K562 (cell line): ENCODE data around the gene ABCC1. TPM values are rescaled to one million over a fixed set of nuclear protein-coding genes. Genes with fewer than 3 reads are reported as not detected.

Experiments used
- ADNP ChIP-seq: fragments of 200-800 bp; sonication (Bioruptor generic); IDR thresholded peaks from 2 replicates; pipeline ENCODE4 v1.6.1; 2016; ENCODE audit warnings: missing genetic modification characterization, missing compliant biosample characterization
- CCNT2 ChIP-seq: IDR thresholded peaks from 2 replicates; pipeline ENCODE4 v1.6.1; 2011; ENCODE audit warnings: borderline replicate concordance, low read depth, mild to moderate bottlenecking, moderate library complexity, mixed read lengths, low read length; ENCODE audit not compliant: insufficient read length; ENCODE audit errors: extremely low read depth
- DPF2 ChIP-seq: fragments of 450-650 bp; IDR thresholded peaks from 2 replicates; pipeline ENCODE4 v1.6.1; 2016
- EP400 ChIP-seq: fragments of 450-650 bp; IDR thresholded peaks from 2 replicates; pipeline ENCODE4 v1.6.1; 2017; ENCODE audit warnings: antibody characterized with exemption, mild to moderate bottlenecking, moderate library complexity
- HMG20A ChIP-seq: fragments of 450-650 bp; formaldehyde crosslinking; conservative IDR thresholded peaks from 2 replicates; pipeline ENCODE4 v1.4.0; 2020; ENCODE audit warnings: mild to moderate bottlenecking, mixed read lengths
- HSF4 ChIP-seq: fragments of 250-450 bp; sonication (Bioruptor Pico); IDR thresholded peaks from 2 replicates; pipeline ENCODE4 v2.1.2; 2022; ENCODE audit warnings: mild to moderate bottlenecking, moderate library complexity, borderline replicate concordance
- MBD1 ChIP-seq: fragments of 250-450 bp; sonication (Bioruptor Pico); IDR thresholded peaks from 2 replicates; pipeline ENCODE4 v1.8.0; 2022; ENCODE audit warnings: inconsistent platforms
- NRF1 ChIP-seq, 2 experiments: fragments of 450-650 bp; IDR thresholded peaks in 1 of 2; conservative IDR thresholded peaks in 1 of 2; 2 replicates each; pipeline ENCODE4 v1.6.1; 2014; ENCODE audit warnings: mild to moderate bottlenecking in 2 of 2
- RHOXF2B ChIP-seq: fragments of 250-450 bp; sonication (Bioruptor Pico); conservative IDR thresholded peaks from 2 replicates; pipeline ENCODE4 v1.5.1; 2021
- TBL1XR1 ChIP-seq, 2 experiments: IDR thresholded peaks; 2 replicates each; pipeline ENCODE4 v1.6.1; 2012; ENCODE audit warnings: improper control_type of control experiment in 2 of 2, low read length in 2 of 2, mild to moderate bottlenecking in 1 of 2
- TEAD2 ChIP-seq: fragments of 450-650 bp; IDR thresholded peaks from 2 replicates; pipeline ENCODE4 v1.6.1; 2016; ENCODE audit warnings: missing genetic modification characterization, control low read depth, missing compliant biosample characterization
- TRIM24 ChIP-seq, 2 experiments: fragments of 450-650 bp; IDR thresholded peaks; 2 replicates each; pipeline ENCODE4 v1.6.1; 2016
- ZBED1 ChIP-seq: IDR thresholded peaks from 2 replicates; pipeline ENCODE4 v1.6.1; 2014
- ZFP30 ChIP-seq: fragments of 250-450 bp; sonication (Bioruptor Pico); IDR thresholded peaks from 2 replicates; pipeline ENCODE4 v1.8.0; 2022; ENCODE audit warnings: moderate library complexity, mild to moderate bottlenecking, inconsistent platforms, borderline replicate concordance
- ZKSCAN1 ChIP-seq: fragments of 150-350 bp; IDR thresholded peaks from 2 replicates; pipeline ENCODE4 v1.6.1; 2016; ENCODE audit warnings: low read depth, low read length
- ZNF197 ChIP-seq: fragments of 200-800 bp; sonication (Bioruptor generic); IDR thresholded peaks from 2 replicates; pipeline ENCODE4 v1.6.1; 2016; ENCODE audit warnings: low read depth, missing genetic modification characterization, missing compliant biosample characterization
- ZNF318 ChIP-seq, 2 experiments: fragments of 450-650 bp; IDR thresholded peaks; 2 replicates each; pipeline ENCODE4 v1.6.1; 2016; ENCODE audit warnings: mild to moderate bottlenecking in 2 of 2, borderline replicate concordance in 1 of 2, low read depth in 1 of 2, moderate library complexity in 1 of 2
- ZNF354B ChIP-seq: fragments of 250-450 bp; sonication (Bioruptor Pico); IDR thresholded peaks from 2 replicates; pipeline ENCODE4 v1.4.0; 2020
- ZNF561 ChIP-seq: fragments of 450-650 bp; formaldehyde crosslinking; conservative IDR thresholded peaks from 2 replicates; pipeline ENCODE4 v1.4.0; 2020; ENCODE audit warnings: mild to moderate bottlenecking, moderate library complexity
- ZNF766 ChIP-seq: fragments of 200-800 bp; sonication (Bioruptor generic); conservative IDR thresholded peaks from 2 replicates; pipeline ENCODE4 v1.6.1; 2016; ENCODE audit warnings: missing genetic modification characterization, missing compliant biosample characterization
- polyA plus RNA-seq, 8 experiments: library from polyadenylated mRNA; depleted of rRNA in 4 of 8; stranded (reverse) in 5 of 8; unstranded in 3 of 8; fragments of >200 nt; fragmentation: Nextera tagmentation in 2 of 8; fragmentation: Illumina TruSeq in 1 of 8; extraction: Ambion mirVana in 2 of 8; extraction: Trizol in 1 of 8; gene quantifications; 2 replicates each; pipeline versions ENCODE4 v1.2.1 to v1.2.3, GENCODE V29; 2011 to 2014; ENCODE audit warnings: inconsistent platforms in 1 of 8, missing spikeins in 1 of 8
- total RNA-seq, 7 experiments: library from RNA; depleted of rRNA in 6 of 7; stranded (reverse); fragments of >200 nt in 6 of 7; fragmentation: Illumina TruSeq in 2 of 7; extraction: Trizol in 2 of 7; gene quantifications; 2 replicates each; pipeline versions ENCODE4 v1.2.1 to v1.2.3, GENCODE V29; 2011 to 2021; ENCODE audit warnings: low replicate concordance in 1 of 7

Gene ABCC1
- total and polyA plus RNA-seq, 9 of the 15 experiments (the other 6 are each of a cell fraction or from before 2014, with no cell fraction given) = 3.9 to 41.6 (median 10.0) TPM

- TF ChIP-seq EP400 = peak; percentile 89
- 0 out of 2 replicates have a peak, but pooled peaks have one; percentile 42 for TF ChIP-seq ZKSCAN1
- TF ChIP-seq RHOXF2B (CRISPR knock-in tag) = no peak
- TF ChIP-seq NRF1 (conservative IDR thresholded peaks at IDR 0.05 in 1 of 2, IDR thresholded peaks at IDR 0.05 in 1 of 2) = peak; percentile 56 to 60
- TF ChIP-seq CCNT2 = peak; percentile 37
- peak; percentile 96 for TF ChIP-seq DPF2
- no peak for TF ChIP-seq HSF4 (CRISPR knock-in tag)
- TF ChIP-seq TEAD2 (tag) = no peak
- TF ChIP-seq ZNF354B (CRISPR knock-in tag) = 0 out of 2 replicates have a peak, but pooled peaks have one; percentile 16
- 0 out of 4 replicates have a peak, but pooled peaks of 1 of the 2 experiments have one; percentile 31 for TF ChIP-seq ZNF318 (IDR thresholded peaks at IDR 0.05; ENCODE audit: borderline replicate concordance in 1 of 2, low read depth in 1 of 2)
- TF ChIP-seq ZBED1 = no peak
- no peak for TF ChIP-seq HMG20A (CRISPR knock-in tag)
- peak; percentile 80 to 93 for TF ChIP-seq TBL1XR1 (IDR thresholded peaks at IDR 0.05; ENCODE audit: low read length in 2 of 2)
- no peak for TF ChIP-seq MBD1 (CRISPR knock-in tag)
- TF ChIP-seq TRIM24 (IDR thresholded peaks at IDR 0.05) = peak; percentile 77 to 86
- TF ChIP-seq ZNF197 (CRISPR knock-in tag) = peak; percentile 87; the same call in 1 of the 2 replicates
- no peak for TF ChIP-seq ZNF561
- no peak for TF ChIP-seq ADNP
- TF ChIP-seq ZNF766 (CRISPR knock-in tag) = peak; percentile 75; the same call in 1 of the 2 replicates
- TF ChIP-seq ZFP30 (CRISPR knock-in tag) = no peak
Observed at GRCh38 chr16:15988268-15989013, 39.0 kb downstream of the ABCC1 start (continued).
